ENCODE measurements around the gene SLC38A3. TPM values are rescaled to one million over a fixed set of nuclear protein-coding genes. Genes with fewer than 3 reads are reported as not detected.

The SLC38A3 gene
- total and polyA plus RNA-seq, 2 donors (not counting 3 experiments of a cell fraction or from before 2014, with no cell fraction given), result 0.60 to 1.1 TPM

DNA sequence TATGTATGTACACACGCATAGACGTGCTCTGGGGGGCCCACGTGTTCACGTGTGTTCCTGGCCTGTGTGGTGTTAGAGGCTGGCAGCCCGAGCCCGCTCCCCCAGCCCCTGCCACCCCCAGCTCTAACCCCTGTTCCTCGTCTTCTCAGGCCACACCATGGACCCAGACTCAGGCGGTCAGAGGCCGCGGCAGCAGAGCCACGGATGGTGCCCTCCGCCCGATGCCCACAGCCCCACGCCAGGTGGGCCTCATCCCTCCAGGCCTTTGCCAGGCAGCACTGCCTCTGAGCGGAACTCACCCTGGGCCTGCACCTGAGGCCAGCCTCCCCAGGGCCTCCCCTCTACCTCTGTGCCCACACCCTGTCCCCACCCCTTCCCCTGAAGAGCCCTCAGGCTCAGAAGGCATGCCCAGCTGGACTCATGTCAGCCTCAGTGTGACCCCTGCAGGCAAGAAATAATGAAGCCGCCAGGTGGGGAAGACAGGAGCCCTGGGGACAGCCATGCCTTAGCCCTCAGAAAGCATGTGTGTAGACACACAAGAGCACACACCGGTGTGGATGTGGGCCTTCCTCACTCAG lies 30.0 kb upstream of the SLC38A3 start:
- no TSS peak for BruUV-seq (replicated peaks)
- no peak for DNase-seq (ENCODE audit: low read depth, low spot score)
- dilution Hi-C loops (cut with MboI; ENCODE audit: extremely low pct_ligation_motif_present, low sequenced_read_pairs), result no loop called here
- TF ChIP-seq MYC (IDR thresholded peaks at IDR 0.05; ENCODE audit: low read depth, low read length), result no peak
- H4K20me1 ChIP-seq (replicated peaks; ENCODE audit: control insufficient read depth, extremely low read depth, insufficient read depth, low read length), result no peaks in the 10 kb centered on the region
- no peaks in the 10 kb centered on the region for H3K9me3 ChIP-seq (replicated peaks; ENCODE audit: control insufficient read depth, insufficient read depth, low read length)
- no peak for FAIRE-seq
- H3K9ac ChIP-seq (replicated peaks; ENCODE audit: extremely low read depth, insufficient read depth, low read length), result no peak overlapping the region
- H2AFZ ChIP-seq (ENCODE audit: low read depth, low read length), result no peak overlapping the region
- intact Hi-C loops (cut with micrococcal nuclease), result no loop called here
- no peak overlapping the region for H3K4me2 ChIP-seq (ENCODE audit: insufficient read depth, low read length)
- H3K27ac ChIP-seq (ENCODE audit: insufficient read depth, low read depth, low read length), result no peak overlapping the region
- peaks cover 16% of the 10 kb centered on the region for H3K4me1 ChIP-seq (ENCODE audit: control insufficient read depth, extremely low read depth, insufficient read depth, low read length)
- no peaks in the 10 kb centered on the region for H3K9me1 ChIP-seq (replicated peaks; ENCODE audit: control insufficient read depth, extremely low read depth, insufficient read depth, low read length)
- H3K79me2 ChIP-seq (ENCODE audit: control insufficient read depth, insufficient read depth, low read length), result peaks cover 25% of the 10 kb centered on the region
- no peaks in the 10 kb centered on the region for H3K27me3 ChIP-seq (ENCODE audit: control insufficient read depth in 2 of 2, insufficient read depth in 2 of 2, low read length in 2 of 2)
- peaks cover 6 to 33% of the 10 kb centered on the region in 2 experiments for H3K36me3 ChIP-seq (ENCODE audit: control insufficient read depth in 2 of 2, extremely low read depth in 1 of 2, insufficient read depth in 2 of 2, low read length in 2 of 2)
- ChIA-PET CTCF (interaction anchor here (0.8 to 2.1 kb wide), 3 partner anchors 17 to 53 kb away, joined by 3 to 6 read pairs (median 4); no protein-coding TSS in a partner anchor), POLR2A (no interaction called here)
- H3K4me3 ChIP-seq (replicated peaks in 1 of 3; ENCODE audit: insufficient read depth in 1 of 3, low read depth in 1 of 3, low read length in 3 of 3), result no peak overlapping the region

DNA sequence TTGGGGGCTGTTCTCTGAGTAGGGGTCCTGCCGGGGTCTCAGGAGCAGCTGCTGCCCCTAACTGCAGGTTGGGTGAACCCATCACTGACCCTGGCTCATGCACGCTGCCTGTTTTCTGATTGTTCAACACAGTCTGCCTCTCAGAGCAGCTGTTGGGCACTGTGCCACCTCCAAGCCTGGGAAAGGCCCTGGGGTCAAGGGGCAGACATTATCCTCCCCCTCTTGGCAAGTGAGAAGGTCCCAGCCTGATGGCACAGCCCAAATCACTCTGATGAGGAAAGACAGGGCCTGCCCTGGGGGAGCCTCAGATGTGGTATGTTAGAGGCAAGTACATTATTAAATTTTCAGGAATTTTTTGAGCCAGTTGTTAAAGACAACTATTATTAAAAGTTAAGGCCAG lies 27.7 kb upstream of the SLC38A3 start:
- BruUV-seq (replicated peaks), result no TSS peak
- Histone ChIP-seq H3K9me3 (replicated peaks; ENCODE audit: control insufficient read depth, insufficient read depth, low read length) (no peaks in the 10 kb centered on the region), H3K79me2 (ENCODE audit: control insufficient read depth, insufficient read depth, low read length) (peaks cover 5% of the 10 kb centered on the region), H3K4me1 (ENCODE audit: control insufficient read depth, extremely low read depth, insufficient read depth, low read length) (no peaks in the 10 kb centered on the region), H3K4me3 (replicated peaks in 1 of 3; ENCODE audit: insufficient read depth in 1 of 3, low read depth in 1 of 3, low read length in 3 of 3) (no peak overlapping the region), H2AFZ (ENCODE audit: low read depth, low read length) (no peak overlapping the region), H3K36me3 (ENCODE audit: control insufficient read depth in 2 of 2, extremely low read depth in 1 of 2, insufficient read depth in 2 of 2, low read length in 2 of 2) (peaks cover 6 to 36% of the 10 kb centered on the region in 2 experiments), H3K9me1 (replicated peaks; ENCODE audit: control insufficient read depth, extremely low read depth, insufficient read depth, low read length) (no peaks in the 10 kb centered on the region), H3K9ac (replicated peaks; ENCODE audit: extremely low read depth, insufficient read depth, low read length) (no peak overlapping the region), H3K27me3 (ENCODE audit: control insufficient read depth in 2 of 2, insufficient read depth in 2 of 2, low read length in 2 of 2) (no peaks in the 10 kb centered on the region), H3K4me2 (ENCODE audit: insufficient read depth, low read length) (no peak overlapping the region), H4K20me1 (replicated peaks; ENCODE audit: control insufficient read depth, extremely low read depth, insufficient read depth, low read length) (no peaks in the 10 kb centered on the region), H3K27ac (ENCODE audit: insufficient read depth, low read depth, low read length) (no peak overlapping the region)
- dilution Hi-C loops (cut with MboI; ENCODE audit: extremely low pct_ligation_motif_present, low sequenced_read_pairs) (no loop called here), intact Hi-C loops (cut with micrococcal nuclease) (no loop called here)
- ChIA-PET POLR2A (no interaction called here), CTCF (interaction anchor here (1.5 kb wide), 1 partner anchor 12 kb away, joined by 4 read pairs; no protein-coding TSS in a partner anchor)
- no peak for TF ChIP-seq POLR2A (IDR thresholded peaks at IDR 0.05; ENCODE audit: low read depth, low read length)
- TF ChIP-seq JUN (IDR thresholded peaks at IDR 0.05; ENCODE audit: borderline replicate concordance, insufficient read depth, insufficient read length, low read depth), result no peak
- no peak for TF ChIP-seq MYC (IDR thresholded peaks at IDR 0.05; ENCODE audit: low read depth, low read length)
- TF ChIP-seq, protein P1, sequence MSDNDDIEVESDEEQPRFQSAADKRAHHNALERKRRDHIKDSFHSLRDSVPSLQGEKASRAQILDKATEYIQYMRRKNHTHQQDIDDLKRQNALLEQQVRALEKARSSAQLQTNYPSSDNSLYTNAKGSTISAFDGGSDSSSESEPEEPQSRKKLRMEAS (IDR thresholded peaks at IDR 0.05; ENCODE audit: insufficient read depth, insufficient read length), result no peak
- TF ChIP-seq GATA2 (IDR thresholded peaks at IDR 0.05; ENCODE audit: insufficient read depth, insufficient read length, low read depth, low read length), result no peak
- TF ChIP-seq EZH2 (IDR thresholded peaks at IDR 0.05; ENCODE audit: borderline replicate concordance, low read depth, low read length, severe bottlenecking), result no peak
- TF ChIP-seq, protein P2, sequence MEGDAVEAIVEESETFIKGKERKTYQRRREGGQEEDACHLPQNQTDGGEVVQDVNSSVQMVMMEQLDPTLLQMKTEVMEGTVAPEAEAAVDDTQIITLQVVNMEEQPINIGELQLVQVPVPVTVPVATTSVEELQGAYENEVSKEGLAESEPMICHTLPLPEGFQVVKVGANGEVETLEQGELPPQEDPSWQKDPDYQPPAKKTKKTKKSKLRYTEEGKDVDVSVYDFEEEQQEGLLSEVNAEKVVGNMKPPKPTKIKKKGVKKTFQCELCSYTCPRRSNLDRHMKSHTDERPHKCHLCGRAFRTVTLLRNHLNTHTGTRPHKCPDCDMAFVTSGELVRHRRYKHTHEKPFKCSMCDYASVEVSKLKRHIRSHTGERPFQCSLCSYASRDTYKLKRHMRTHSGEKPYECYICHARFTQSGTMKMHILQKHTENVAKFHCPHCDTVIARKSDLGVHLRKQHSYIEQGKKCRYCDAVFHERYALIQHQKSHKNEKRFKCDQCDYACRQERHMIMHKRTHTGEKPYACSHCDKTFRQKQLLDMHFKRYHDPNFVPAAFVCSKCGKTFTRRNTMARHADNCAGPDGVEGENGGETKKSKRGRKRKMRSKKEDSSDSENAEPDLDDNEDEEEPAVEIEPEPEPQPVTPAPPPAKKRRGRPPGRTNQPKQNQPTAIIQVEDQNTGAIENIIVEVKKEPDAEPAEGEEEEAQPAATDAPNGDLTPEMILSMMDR (IDR thresholded peaks at IDR 0.05; ENCODE audit: extremely low read depth in 1 of 2, insufficient read depth in 1 of 2, low read depth in 1 of 2, low read length in 2 of 2), result no peak
- no peak for TF ChIP-seq POLR2AphosphoS5 (IDR thresholded peaks at IDR 0.05; ENCODE audit: insufficient read depth, low read depth, low read length)
- no peak for TF ChIP-seq FOS (IDR thresholded peaks at IDR 0.05; ENCODE audit: borderline replicate concordance, insufficient read depth, low read length)
- DNase-seq (ENCODE audit: low read depth, low spot score) (no peak), FAIRE-seq (no peak)
